Measurements from ENCODE around the gene CALU. TPM values are rescaled to one million over a fixed set of nuclear protein-coding genes. Genes with fewer than 3 reads are reported as not detected.

CALU gene
- total RNA-seq, 1 experiment from 2014 or later: 957 TPM

- no peak overlapping the region for H3K4me3 ChIP-seq
- H3K36me3 ChIP-seq: no peaks in the 10 kb centered on the region
- H3K9me3 ChIP-seq (replicated peaks): no peaks in the 10 kb centered on the region
- no peak for DNase-seq (ENCODE audit: low read depth in 1 of 2, low spot score in 2 of 2)
- no peaks in the 10 kb centered on the region for H3K4me1 ChIP-seq (replicated peaks)
- H3K27ac ChIP-seq: no peak overlapping the region
- peaks cover 6% of the 10 kb centered on the region; the same call in 1 of the 2 replicates for H3K27me3 ChIP-seq (replicated peaks)
Observed at GRCh38 chr7:128731184-128731583, 8.0 kb upstream of the CALU start.

GRCh38 chr7:128732521-128733277, 6.5 kb upstream of the CALU start:
- H3K36me3 ChIP-seq: no peaks in the 10 kb centered on the region
- 0 out of 2 replicates have a peak, but pooled peaks cover 3% of the 10 kb centered on the region for H3K27me3 ChIP-seq (replicated peaks)
- H3K9me3 ChIP-seq (replicated peaks): no peaks in the 10 kb centered on the region
- DNase-seq (ENCODE audit: low read depth in 1 of 2, low spot score in 2 of 2): no peak
- no peak overlapping the region for H3K4me3 ChIP-seq
- H3K4me1 ChIP-seq (replicated peaks): peaks cover 5% of the 10 kb centered on the region
- H3K27ac ChIP-seq: no peak overlapping the region

GRCh38 chr7:128733278-128733645, 5.9 kb upstream of the CALU start:
- Histone ChIP-seq H3K9me3 (replicated peaks) (no peaks in the 10 kb centered on the region), H3K4me1 (replicated peaks) (peaks cover 11% of the 10 kb centered on the region), H3K4me3 (no peak overlapping the region), H3K27me3 (replicated peaks) (0 out of 2 replicates have a peak, but pooled peaks cover 3% of the 10 kb centered on the region), H3K36me3 (no peaks in the 10 kb centered on the region), H3K27ac (no peak overlapping the region)
- DNase-seq (ENCODE audit: low read depth in 1 of 2, low spot score in 2 of 2): no peak

DNA sequence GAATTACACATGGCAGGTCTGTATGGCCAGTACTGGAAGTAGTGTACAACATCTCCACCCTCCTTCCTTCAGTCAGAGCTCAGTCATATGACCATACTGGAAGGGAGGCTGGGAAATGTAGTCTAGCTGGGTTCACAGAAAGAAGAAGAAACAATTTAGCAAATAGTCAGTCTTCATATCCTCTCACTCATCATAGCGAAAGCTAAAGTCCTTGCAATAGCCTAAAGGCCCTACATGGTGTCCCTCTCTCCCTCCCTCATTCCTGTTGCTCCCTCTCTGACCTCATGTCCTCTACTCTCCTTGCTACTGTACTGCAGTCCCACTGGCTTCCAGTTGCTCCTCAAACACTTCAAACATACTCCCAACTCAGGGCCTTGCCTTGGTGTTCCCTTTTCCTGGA, 4.3 kb upstream of the CALU start:
- H3K27ac ChIP-seq: no peak overlapping the region
- 0 out of 2 replicates have a peak, but pooled peaks cover 3% of the 10 kb centered on the region for H3K27me3 ChIP-seq (replicated peaks)
- peaks cover 16% of the 10 kb centered on the region for H3K4me1 ChIP-seq (replicated peaks)
- H3K4me3 ChIP-seq: no peak overlapping the region
- DNase-seq (ENCODE audit: low read depth in 1 of 2, low spot score in 2 of 2): no peak
- H3K36me3 ChIP-seq: peaks cover 8% of the 10 kb centered on the region
- H3K9me3 ChIP-seq (replicated peaks): no peaks in the 10 kb centered on the region

GRCh38 chr7:128735436-128735835, 3.7 kb upstream of the CALU start:
- Histone ChIP-seq H3K27me3 (replicated peaks) (0 out of 2 replicates have a peak, but pooled peaks cover 3% of the 10 kb centered on the region), H3K4me1 (replicated peaks) (peaks cover 16% of the 10 kb centered on the region), H3K4me3 (no peak overlapping the region), H3K36me3 (peaks cover 13% of the 10 kb centered on the region), H3K9me3 (replicated peaks) (no peaks in the 10 kb centered on the region), H3K27ac (no peak overlapping the region)
- DNase-seq (ENCODE audit: low read depth in 1 of 2, low spot score in 2 of 2): no peak

- Histone ChIP-seq H3K9me3 (replicated peaks) (no peaks in the 10 kb centered on the region), H3K27ac (peak overlapping the region; percentile 91), H3K4me3 (no peak overlapping the region), H3K36me3 (peaks cover 29% of the 10 kb centered on the region), H3K4me1 (replicated peaks) (peaks cover 36% of the 10 kb centered on the region), H3K27me3 (replicated peaks) (0 out of 2 replicates have a peak, but pooled peaks cover under 1% of the 10 kb centered on the region)
- DNase-seq (ENCODE audit: low read depth in 1 of 2, low spot score in 2 of 2): no peak
Observed at GRCh38 chr7:128737441-128737840, 1.7 kb upstream of the CALU start.

DNA sequence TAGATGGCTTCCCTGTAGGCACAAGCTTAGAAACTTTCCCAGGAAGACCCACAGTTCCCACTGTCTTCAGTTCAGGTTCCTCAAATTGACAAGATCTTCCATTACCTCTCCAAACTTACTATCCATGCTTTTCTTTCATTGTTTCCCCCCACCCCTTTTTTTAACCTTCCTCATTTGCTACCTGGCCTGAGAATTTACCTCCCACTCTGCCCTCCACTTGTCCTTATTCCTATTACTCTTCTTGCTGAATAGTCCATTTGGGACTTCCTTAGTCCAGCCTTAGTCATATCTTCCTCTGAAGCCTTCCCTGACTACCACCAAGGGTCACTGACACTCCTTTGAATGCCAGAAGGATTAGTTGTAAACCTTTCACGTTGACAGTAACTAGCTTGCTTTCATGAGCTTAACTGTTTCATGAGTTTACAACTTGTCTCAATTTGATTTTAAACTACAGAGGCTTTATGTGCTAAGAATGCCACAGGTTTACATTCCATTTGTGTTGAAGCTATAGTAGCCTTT, 1.2 kb upstream of the CALU start:
- H3K27me3 ChIP-seq (replicated peaks): no peaks in the 10 kb centered on the region
- H3K9me3 ChIP-seq (replicated peaks): no peaks in the 10 kb centered on the region
- H3K27ac ChIP-seq: peak overlapping the region; percentile 91
- H3K4me3 ChIP-seq: no peak overlapping the region
- H3K4me1 ChIP-seq (replicated peaks): peaks cover 41% of the 10 kb centered on the region
- DNase-seq (ENCODE audit: low read depth in 1 of 2, low spot score in 2 of 2): peak; percentile 53 to 64
- H3K36me3 ChIP-seq: peaks cover 34% of the 10 kb centered on the region

GRCh38 chr7:128738570-128739047, 550 bp upstream of the CALU start:
- no peaks in the 10 kb centered on the region for H3K9me3 ChIP-seq (replicated peaks)
- DNase-seq (ENCODE audit: low read depth in 1 of 2, low spot score in 2 of 2): no peak
- peaks cover 41% of the 10 kb centered on the region for H3K36me3 ChIP-seq
- peak overlapping the region; percentile 78 for H3K4me3 ChIP-seq
- peaks cover 48% of the 10 kb centered on the region for H3K4me1 ChIP-seq (replicated peaks)
- peak overlapping the region; percentile 91 for H3K27ac ChIP-seq
- H3K27me3 ChIP-seq (replicated peaks): no peaks in the 10 kb centered on the region

GRCh38 chr7:128739990-128740682, 977 bp downstream of the CALU start:
- Histone ChIP-seq H3K4me1 (replicated peaks) (peaks cover 56% of the 10 kb centered on the region), H3K9me3 (replicated peaks) (no peaks in the 10 kb centered on the region), H3K4me3 (peak overlapping the region; percentile 78), H3K36me3 (peaks cover 56% of the 10 kb centered on the region), H3K27me3 (replicated peaks) (no peaks in the 10 kb centered on the region), H3K27ac (peak overlapping the region; percentile 91)
- peak in 1 of 2 experiments; percentile 21 for DNase-seq (ENCODE audit: low read depth in 1 of 2, low spot score in 2 of 2)

DNA sequence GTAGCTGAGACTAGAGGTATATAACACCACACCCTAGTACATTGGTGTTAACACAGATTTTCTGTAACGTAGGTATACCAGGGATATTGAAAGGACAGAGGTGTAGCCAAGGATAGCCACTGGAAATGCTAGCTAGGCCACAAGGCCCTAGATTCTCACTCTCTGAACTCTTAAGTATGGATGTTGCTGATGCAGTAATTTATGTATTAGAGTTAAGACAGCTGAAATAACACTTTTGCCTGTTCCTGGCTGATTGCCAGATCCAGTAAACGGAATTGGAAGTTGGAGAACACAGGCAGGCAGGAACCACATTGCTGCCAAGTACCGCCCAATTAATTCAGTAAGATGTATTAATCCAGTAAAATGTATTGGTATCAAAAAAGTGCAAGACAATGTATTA, 1.8 kb downstream of the CALU start:
- DNase-seq (ENCODE audit: low read depth in 1 of 2, low spot score in 2 of 2): peak in 1 of 2 experiments; percentile 25
- peaks cover 65% of the 10 kb centered on the region for H3K36me3 ChIP-seq
- peaks cover 56% of the 10 kb centered on the region for H3K4me1 ChIP-seq (replicated peaks)
- peak overlapping the region; percentile 91 for H3K27ac ChIP-seq
- peak overlapping the region; percentile 78 for H3K4me3 ChIP-seq
- H3K27me3 ChIP-seq (replicated peaks): no peaks in the 10 kb centered on the region
- no peaks in the 10 kb centered on the region for H3K9me3 ChIP-seq (replicated peaks)

GRCh38 chr7:128741491-128741890, 2.3 kb downstream of the CALU start:
- H3K27me3 ChIP-seq (replicated peaks): no peaks in the 10 kb centered on the region
- H3K4me3 ChIP-seq: peak overlapping the region; percentile 78; the same call in 1 of the 2 replicates
- peak in 1 of 2 experiments; percentile 13 for DNase-seq (ENCODE audit: low read depth in 1 of 2, low spot score in 2 of 2)
- H3K4me1 ChIP-seq (replicated peaks): peaks cover 56% of the 10 kb centered on the region
- H3K36me3 ChIP-seq: peaks cover 70% of the 10 kb centered on the region
- no peaks in the 10 kb centered on the region for H3K9me3 ChIP-seq (replicated peaks)
- peak overlapping the region; percentile 91 for H3K27ac ChIP-seq

GRCh38 chr7:128742206-128742605, 3.0 kb downstream of the CALU start:
- Histone ChIP-seq H3K9me3 (replicated peaks) (no peaks in the 10 kb centered on the region), H3K4me3 (no peak overlapping the region), H3K27ac (peak overlapping the region; percentile 91), H3K36me3 (peaks cover 74% of the 10 kb centered on the region), H3K4me1 (replicated peaks) (peaks cover 56% of the 10 kb centered on the region), H3K27me3 (replicated peaks) (no peaks in the 10 kb centered on the region)
- DNase-seq (ENCODE audit: low read depth in 1 of 2, low spot score in 2 of 2): peak in 1 of 2 experiments; percentile 66

- no peaks in the 10 kb centered on the region for H3K9me3 ChIP-seq (replicated peaks)
- H3K4me1 ChIP-seq (replicated peaks): peaks cover 46% of the 10 kb centered on the region
- DNase-seq (ENCODE audit: low read depth in 1 of 2, low spot score in 2 of 2): no peak
- peak overlapping the region; percentile 91 for H3K27ac ChIP-seq
- no peak overlapping the region for H3K4me3 ChIP-seq
- no peaks in the 10 kb centered on the region for H3K27me3 ChIP-seq (replicated peaks)
- peaks cover 84% of the 10 kb centered on the region for H3K36me3 ChIP-seq
Observed at GRCh38 chr7:128743112-128743772, 4.1 kb downstream of the CALU start.

Measured in SJSA1 (cell line).